HCT116 (cell line): ENCODE data around the gene EIF4E1B. TPM values are rescaled to one million over a fixed set of nuclear protein-coding genes. Genes with fewer than 3 reads are reported as not detected.

Experiments
- ATAC-seq: fragments of 200-7000 bp; cut with Tn5 transposase; 2 replicates; pipeline ENCODE4 v1.9.1; 2020; ENCODE audit warnings: mild to moderate bottlenecking, moderate library complexity
- BruUV-seq: library from RNA; stranded (reverse); fragments of 400-500 nt; replicated peaks from 2 replicates; lab custom pipeline; 2021; lab: Mats Ljungman, UMichigan
- CTCF ChIA-PET: fragments of 300-600 bp; sonication (Branson Sonifier 250); formaldehyde crosslinking; loops from one replicate; lab custom pipeline; 2021; ENCODE audit warnings: antibody characterized with exemption; lab: Charles Lee
- POLR2A ChIA-PET: fragments of 300-600, 350-600 bp; sonication (Branson Sonifier 250); formaldehyde crosslinking; loops from one replicate; lab custom pipeline; 2021; ENCODE audit warnings: antibody characterized with exemption; lab: Charles Lee
- RAD21 ChIA-PET, 2 experiments: fragments of 300-600 bp; sonication (Branson Sonifier 250); formaldehyde crosslinking; loops; one replicate each; lab custom pipeline; 2023; ENCODE audit warnings: low total read pairs in 2 of 2; ENCODE audit not compliant: uncharacterized antibody in 2 of 2, unreplicated experiment in 2 of 2, low non-redundant PET in 1 of 2; lab: Charles Lee
- DNase-seq: peaks from one replicate; pipeline ENCODE4 v3.0.0-alpha.2; 2010; ENCODE audit warnings: low read depth, low spot score
- H2AFZ ChIP-seq: fragments of 200-600 bp; shearing (Covaris generic), sonication (generic); 2 replicates; pipeline ENCODE4 v1.6.1; 2017; ENCODE audit warnings: low read depth, mixed run types, mixed read lengths, antibody characterized with exemption, low read length; ENCODE audit not compliant: poor library complexity, severe bottlenecking
- H3K27ac ChIP-seq: 2 replicates; pipeline ENCODE4 v1.5.1; 2012; ENCODE audit warnings: low read depth, low read length
- H3K27me3 ChIP-seq: fragments of 200-600 bp; sonication (generic); 2 replicates; pipeline ENCODE4 v1.6.1; 2016; ENCODE audit warnings: mixed run types, low read length, mixed read lengths; ENCODE audit not compliant: insufficient read depth
- H3K36me3 ChIP-seq, 2 experiments: fragments of 200-500 bp in 1 of 2; fragments of 200-600 bp in 1 of 2; sonication (Bioruptor generic) in 1 of 2; sonication (generic) in 1 of 2; 2 replicates each; pipeline versions ENCODE4 v1.5.1 to v1.6.1; 2014 to 2016; ENCODE audit warnings: low read length in 2 of 2, inconsistent platforms in 1 of 2, mixed read lengths in 1 of 2, mixed run types in 1 of 2; ENCODE audit not compliant: insufficient read depth in 2 of 2, control insufficient read depth in 1 of 2
- H3K4me1 ChIP-seq, 2 experiments: fragments of 200-600 bp in 1 of 2; sonication (generic) in 1 of 2; 2 replicates each; pipeline versions ENCODE4 v1.5.1 to v1.6.1; 2012 to 2017; ENCODE audit warnings: low read length in 2 of 2, inconsistent platforms in 1 of 2, mild to moderate bottlenecking in 1 of 2, mixed read lengths in 1 of 2, mixed run types in 1 of 2, moderate library complexity in 1 of 2; ENCODE audit not compliant: insufficient read depth in 2 of 2, control insufficient read depth in 1 of 2
- H3K4me2 ChIP-seq: fragments of 200-600 bp; sonication (generic); 2 replicates; pipeline ENCODE4 v1.6.1; 2017; ENCODE audit warnings: mixed run types, low read length, mixed read lengths
- H3K4me3 ChIP-seq, 2 experiments: fragments of 200-600 bp in 1 of 2; sonication (generic) in 1 of 2; replicated peaks in 1 of 2; 2 replicates each; pipeline ENCODE4 v1.5.1; 2011 to 2016; ENCODE audit warnings: low read length in 2 of 2, control low read depth in 1 of 2, low read depth in 1 of 2, mild to moderate bottlenecking in 1 of 2, mixed read lengths in 1 of 2, mixed run types in 1 of 2
- H3K79me2 ChIP-seq: fragments of 200-600 bp; sonication (generic); 2 replicates; pipeline ENCODE4 v1.6.1; 2017; ENCODE audit warnings: mild to moderate bottlenecking, mixed run types, low read length, moderate library complexity, mixed read lengths; ENCODE audit not compliant: insufficient read depth
- H3K9ac ChIP-seq: fragments of 200-600 bp; sonication (generic); 2 replicates; pipeline ENCODE4 v1.6.1; 2016; ENCODE audit warnings: low read length, mixed read lengths
- H3K9me2 ChIP-seq: fragments of 200-600 bp; sonication (generic), shearing (Covaris generic); 2 replicates; pipeline ENCODE4 v1.6.1; 2017; ENCODE audit warnings: mixed run types, mild to moderate bottlenecking, moderate library complexity; ENCODE audit not compliant: insufficient read depth
- H3K9me3 ChIP-seq, 2 experiments: fragments of 200-500 bp in 1 of 2; fragments of 200-600 bp in 1 of 2; sonication (Bioruptor generic) in 1 of 2; sonication (generic) in 1 of 2; 2 replicates each; pipeline ENCODE4 v1.6.1; 2014 to 2017; ENCODE audit warnings: low read length in 2 of 2, mixed read lengths in 2 of 2, inconsistent platforms in 1 of 2, low read depth in 1 of 2, mild to moderate bottlenecking in 1 of 2, mixed run types in 1 of 2, moderate library complexity in 1 of 2; ENCODE audit not compliant: control insufficient read depth in 1 of 2, insufficient read depth in 1 of 2
- H4K20me1 ChIP-seq: fragments of 200-600 bp; sonication (generic), shearing (Covaris generic); 2 replicates; pipeline ENCODE4 v1.6.1; 2017; ENCODE audit warnings: mixed run types, mild to moderate bottlenecking, moderate library complexity; ENCODE audit not compliant: insufficient read depth
- CBX3 ChIP-seq: IDR thresholded peaks from 2 replicates; pipeline ENCODE4 v1.6.1; 2012; ENCODE audit warnings: low read depth
- EZH2phosphoT487 ChIP-seq: fragments of 200-600 bp; IDR thresholded peaks from 2 replicates; pipeline ENCODE4 v1.6.1; 2018; ENCODE audit warnings: antibody characterized with exemption, borderline replicate concordance
- JUND ChIP-seq: IDR thresholded peaks from 2 replicates; pipeline ENCODE4 v1.6.1; 2012
- RAD21 ChIP-seq: IDR thresholded peaks from 2 replicates; pipeline ENCODE4 v1.6.1; 2012; ENCODE audit warnings: low read depth, mild to moderate bottlenecking
- SIN3A ChIP-seq: IDR thresholded peaks from 2 replicates; pipeline ENCODE4 v1.6.1; 2012; ENCODE audit warnings: low read depth
- SRF ChIP-seq: IDR thresholded peaks from 2 replicates; pipeline ENCODE4 v1.6.1; 2012; ENCODE audit warnings: low read depth
- YY1 ChIP-seq: IDR thresholded peaks from 2 replicates; pipeline ENCODE4 v1.6.1; 2011; ENCODE audit warnings: low read length, low read depth, moderate library complexity, mild to moderate bottlenecking; ENCODE audit not compliant: insufficient replicate concordance; ENCODE audit errors: extremely low read depth
- intact Hi-C: fragments of 100-400 bp; cut with micrococcal nuclease; formaldehyde crosslinking; loops from 2 replicates; pipeline ENCODE4 v1.10.0; 2022
- total RNA-seq: library from RNA; stranded (reverse); gene quantifications from one replicate; pipeline ENCODE4 v1.2.1, GENCODE V29; 2021; ENCODE audit not compliant: unreplicated experiment
- TF ChIP-seq, protein P1 (sequence below): IDR thresholded peaks from 2 replicates; pipeline ENCODE4 v1.6.1; 2011; ENCODE audit warnings: mild to moderate bottlenecking, low read length, moderate library complexity; ENCODE audit not compliant: insufficient replicate concordance; ENCODE audit errors: extremely low read depth
- TF ChIP-seq, protein P2 (sequence below), 3 experiments: fragments of 200-600 bp in 1 of 3; sonication (generic) in 1 of 3; IDR thresholded peaks in 2 of 3; conservative IDR thresholded peaks in 1 of 3; 2 replicates each; pipeline ENCODE4 v1.5.1; 2012 to 2017; ENCODE audit warnings: low read depth in 2 of 3, low read length in 2 of 3, antibody characterized with exemption in 1 of 3, borderline replicate concordance in 1 of 3, control low read depth in 1 of 3, mild to moderate bottlenecking in 1 of 3, mixed read lengths in 1 of 3, mixed run types in 1 of 3, moderate library complexity in 1 of 3; ENCODE audit not compliant: insufficient read depth in 1 of 3

Gene EIF4E1B
- total RNA-seq, 1 experiment from 2014 or later = 0.07 TPM

DNA sequence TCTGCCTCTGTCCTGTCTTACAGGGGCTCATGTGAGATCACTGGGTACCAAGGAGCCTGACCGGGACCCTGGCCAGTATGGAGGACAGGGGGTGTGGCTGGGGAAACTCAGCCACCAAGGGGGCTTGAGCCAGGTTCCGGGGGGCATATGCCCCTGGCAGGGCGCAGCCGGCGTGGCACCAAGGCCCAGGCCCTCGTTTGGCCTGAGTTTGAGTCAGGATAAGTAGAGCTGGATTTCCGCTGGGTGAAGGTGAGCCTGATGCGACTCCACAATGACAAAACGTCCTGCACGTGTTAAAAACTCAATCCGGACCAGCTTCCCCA, 16.2 kb downstream of the EIF4E1B start:
- H3K9ac ChIP-seq = peak overlapping the region; percentile 83
- no peak overlapping the region for H2AFZ ChIP-seq
- peak; percentile 9 for ATAC-seq
- peaks cover 17 to 44% of the 10 kb centered on the region in 2 experiments for H3K4me1 ChIP-seq
- peak overlapping the region; percentile 68 for H3K27ac ChIP-seq
- intact Hi-C loops = no loop called here
- H3K4me3 ChIP-seq = peak overlapping the region; percentile 61 to 86
- no peak for TF ChIP-seq RAD21
- no peak for TF ChIP-seq SIN3A
- no peak for TF ChIP-seq EZH2phosphoT487
- TF ChIP-seq, all 23 proteins: peak for 0
- BruUV-seq = TSS peak; percentile 99
- peaks cover 28% of the 10 kb centered on the region for H3K79me2 ChIP-seq
- H3K4me2 ChIP-seq = peak overlapping the region; percentile 94
- ChIA-PET POLR2A (interaction anchor here (0.6 to 1.4 kb wide), 5 partner anchors 12 to 910 kb away, joined by 3 to 4 read pairs (median 4); partner anchors contain the start of gene RNF44), RAD21 (interaction anchor here (0.7 kb wide), 2 partner anchors 14 to 377 kb away, joined by 3 read pairs; no protein-coding TSS in a partner anchor), CTCF (interaction anchor here (1.3 to 2.2 kb wide), 3 partner anchors 14 to 916 kb away, joined by 3 to 11 read pairs (median 4); partner anchors contain the start of gene FGFR4)
- H3K9me3 ChIP-seq = no peaks in the 10 kb centered on the region
- H3K9me2 ChIP-seq = no peaks in the 10 kb centered on the region
- H3K27me3 ChIP-seq = no peaks in the 10 kb centered on the region
- no peak for DNase-seq
- no peaks in the 10 kb centered on the region for H4K20me1 ChIP-seq
- no peaks in the 10 kb centered on the region for H3K36me3 ChIP-seq

DNA sequence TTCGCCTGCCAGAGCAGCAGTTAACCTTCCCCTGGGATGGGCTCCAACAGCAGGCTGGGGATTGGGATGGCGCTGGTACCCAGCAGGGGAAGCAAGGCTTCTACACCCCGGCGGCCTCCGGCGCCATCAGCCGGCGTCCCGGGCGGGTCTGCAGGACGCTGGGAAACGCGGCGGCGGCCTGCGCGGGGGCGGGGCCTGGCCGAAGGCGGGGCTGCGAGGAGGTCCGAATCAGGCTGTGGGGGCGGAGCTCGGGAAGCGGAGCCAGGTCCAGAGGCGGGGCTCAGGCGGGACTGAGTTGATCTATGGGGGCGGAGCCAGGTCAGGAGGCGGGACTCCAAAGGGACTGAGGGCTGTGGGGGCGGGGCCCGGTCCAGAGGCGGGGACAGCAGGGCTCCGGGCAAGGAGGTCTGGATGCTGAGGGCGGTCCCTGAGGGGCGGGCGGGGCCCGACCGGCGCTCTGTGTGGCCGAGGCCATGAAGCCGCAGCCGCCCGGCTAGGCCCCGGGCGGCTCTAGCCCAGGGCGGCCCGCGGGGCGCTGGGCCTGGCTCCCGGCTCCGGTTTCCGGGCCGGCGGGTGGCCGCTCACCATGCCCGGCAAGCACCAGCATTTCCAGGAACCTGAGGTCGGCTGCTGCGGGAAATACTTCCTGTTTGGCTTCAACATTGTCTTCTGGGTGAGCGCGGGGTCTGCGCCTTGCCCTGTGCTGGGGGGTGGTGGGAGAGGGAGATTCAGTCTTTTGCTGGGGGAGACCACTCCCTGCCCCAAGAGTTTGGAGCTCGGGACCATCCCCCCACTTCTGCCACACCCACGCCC, 16.8 kb downstream of the EIF4E1B start, which contains the start of gene TSPAN17:
Gene TSPAN17 (plus strand): TSS at position 455 of the 813 bp plus-strand sequence. CDS start 132 bp downstream, at position 587.
- intact Hi-C loops = no loop called here
- peak; percentile 97 for DNase-seq
- H3K4me3 ChIP-seq = peak within 1 kb of the TSS; percentile 86 to 89
- no TSS peak for BruUV-seq
- POLR2A ChIA-PET = interaction anchor here (1.1 to 1.4 kb wide), 4 partner anchors 12 to 110 kb away, joined by 3 to 4 read pairs (median 4); partner anchors contain the start of gene RNF44
- peak within 1 kb of the TSS; percentile 84 for H3K9ac ChIP-seq
- H3K9me2 ChIP-seq = no peaks in the 10 kb centered on the region
- peaks cover 28% of the 10 kb centered on the region for H3K79me2 ChIP-seq
- H3K4me2 ChIP-seq = peak within 1 kb of the TSS; percentile 94
- CTCF ChIA-PET = interaction anchor here (1.0 to 2.2 kb wide), 4 partner anchors 10 to 917 kb away, joined by 3 to 11 read pairs (median 4); partner anchors contain the start of gene FGFR4
- no peaks in the 10 kb centered on the region for H3K27me3 ChIP-seq
- peaks cover 17 to 44% of the 10 kb centered on the region in 2 experiments for H3K4me1 ChIP-seq
- peak; percentile 91 for ATAC-seq
- no peaks in the 10 kb centered on the region for H3K36me3 ChIP-seq
- H4K20me1 ChIP-seq = no peaks in the 10 kb centered on the region
- peak within 1 kb of the TSS; percentile 68 for H3K27ac ChIP-seq
- no peak within 1 kb of the TSS for H2AFZ ChIP-seq
- RAD21 ChIA-PET = interaction anchor here (0.7 kb wide), 2 partner anchors 13 to 376 kb away, joined by 3 read pairs; no protein-coding TSS in a partner anchor
- no peaks in the 10 kb centered on the region for H3K9me3 ChIP-seq
- no peak for TF ChIP-seq CBX3
- no peak for TF ChIP-seq JUND
- peak; percentile 89 for TF ChIP-seq YY1
- no peak for TF ChIP-seq SRF
- TF ChIP-seq, protein P1, sequence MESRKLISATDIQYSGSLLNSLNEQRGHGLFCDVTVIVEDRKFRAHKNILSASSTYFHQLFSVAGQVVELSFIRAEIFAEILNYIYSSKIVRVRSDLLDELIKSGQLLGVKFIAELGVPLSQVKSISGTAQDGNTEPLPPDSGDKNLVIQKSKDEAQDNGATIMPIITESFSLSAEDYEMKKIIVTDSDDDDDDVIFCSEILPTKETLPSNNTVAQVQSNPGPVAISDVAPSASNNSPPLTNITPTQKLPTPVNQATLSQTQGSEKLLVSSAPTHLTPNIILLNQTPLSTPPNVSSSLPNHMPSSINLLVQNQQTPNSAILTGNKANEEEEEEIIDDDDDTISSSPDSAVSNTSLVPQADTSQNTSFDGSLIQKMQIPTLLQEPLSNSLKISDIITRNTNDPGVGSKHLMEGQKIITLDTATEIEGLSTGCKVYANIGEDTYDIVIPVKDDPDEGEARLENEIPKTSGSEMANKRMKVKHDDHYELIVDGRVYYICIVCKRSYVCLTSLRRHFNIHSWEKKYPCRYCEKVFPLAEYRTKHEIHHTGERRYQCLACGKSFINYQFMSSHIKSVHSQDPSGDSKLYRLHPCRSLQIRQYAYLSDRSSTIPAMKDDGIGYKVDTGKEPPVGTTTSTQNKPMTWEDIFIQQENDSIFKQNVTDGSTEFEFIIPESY = no peak
- TF ChIP-seq, protein P2, sequence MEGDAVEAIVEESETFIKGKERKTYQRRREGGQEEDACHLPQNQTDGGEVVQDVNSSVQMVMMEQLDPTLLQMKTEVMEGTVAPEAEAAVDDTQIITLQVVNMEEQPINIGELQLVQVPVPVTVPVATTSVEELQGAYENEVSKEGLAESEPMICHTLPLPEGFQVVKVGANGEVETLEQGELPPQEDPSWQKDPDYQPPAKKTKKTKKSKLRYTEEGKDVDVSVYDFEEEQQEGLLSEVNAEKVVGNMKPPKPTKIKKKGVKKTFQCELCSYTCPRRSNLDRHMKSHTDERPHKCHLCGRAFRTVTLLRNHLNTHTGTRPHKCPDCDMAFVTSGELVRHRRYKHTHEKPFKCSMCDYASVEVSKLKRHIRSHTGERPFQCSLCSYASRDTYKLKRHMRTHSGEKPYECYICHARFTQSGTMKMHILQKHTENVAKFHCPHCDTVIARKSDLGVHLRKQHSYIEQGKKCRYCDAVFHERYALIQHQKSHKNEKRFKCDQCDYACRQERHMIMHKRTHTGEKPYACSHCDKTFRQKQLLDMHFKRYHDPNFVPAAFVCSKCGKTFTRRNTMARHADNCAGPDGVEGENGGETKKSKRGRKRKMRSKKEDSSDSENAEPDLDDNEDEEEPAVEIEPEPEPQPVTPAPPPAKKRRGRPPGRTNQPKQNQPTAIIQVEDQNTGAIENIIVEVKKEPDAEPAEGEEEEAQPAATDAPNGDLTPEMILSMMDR (IDR thresholded peaks at IDR 0.05 in 2 of 3, conservative IDR thresholded peaks at IDR 0.05 in 1 of 3; ENCODE audit: borderline replicate concordance in 1 of 3, insufficient read depth in 1 of 3, low read depth in 2 of 3, low read length in 2 of 3) = no peak
